ENCODE results near the gene SLC36A4.
"Not testable (repeated sequence)": the region's sequence is repeated elsewhere in the genome, so short reads cannot be mapped to it uniquely, and the experiment has no call there.

SLC36A4 gene

GRCh38 chr11:93197380-93198214 lies at the start of gene SLC36A4:
TSS of gene SLC36A4 (minus strand) at chr11:93197991. CDS start at chr11:93197832, 159 bp downstream.
- peak; percentile 92 for DNase-seq

GRCh38 chr11:93246790-93247189 lies 49.0 kb upstream of the SLC36A4 start:
- not testable (repeated sequence) for DNase-seq

GRCh38 chr11:93244018-93244417 lies 46.2 kb upstream of the SLC36A4 start:
- DNase-seq, result no peak

- DNase-seq, result no peak
Observed at GRCh38 chr11:93239966-93240365, 42.2 kb upstream of the SLC36A4 start.

GRCh38 chr11:93238956-93239355 lies 41.2 kb upstream of the SLC36A4 start:
- DNase-seq, result no peak

- no peak for DNase-seq
Observed at GRCh38 chr11:93236741-93237675, 39.2 kb upstream of the SLC36A4 start.

- peak; percentile 84 for DNase-seq
Observed at GRCh38 chr11:93234602-93235207, 36.9 kb upstream of the SLC36A4 start.

- no peak for DNase-seq
Observed at GRCh38 chr11:93229876-93230275, 32.1 kb upstream of the SLC36A4 start.

GRCh38 chr11:93225662-93226061 lies 27.9 kb upstream of the SLC36A4 start:
- DNase-seq, result peak; percentile 76

- peak; percentile 87 for DNase-seq
Observed at GRCh38 chr11:93221539-93221938, 23.7 kb upstream of the SLC36A4 start.

- no peak for DNase-seq
Observed at GRCh38 chr11:93220078-93220477, 22.3 kb upstream of the SLC36A4 start.

- DNase-seq, result peak; percentile 23
Observed at GRCh38 chr11:93219440-93219839, 21.6 kb upstream of the SLC36A4 start.

- peak; percentile 97 for DNase-seq
Observed at GRCh38 chr11:93216511-93217101, 18.8 kb upstream of the SLC36A4 start.

- no peak for DNase-seq
Observed at GRCh38 chr11:93213622-93214021, 15.8 kb upstream of the SLC36A4 start.

GRCh38 chr11:93212094-93212493 lies 14.3 kb upstream of the SLC36A4 start:
- DNase-seq, result no peak

GRCh38 chr11:93209466-93209865 lies 11.7 kb upstream of the SLC36A4 start:
- DNase-seq, result no peak

GRCh38 chr11:93208663-93209270 lies 11.0 kb upstream of the SLC36A4 start:
- DNase-seq, result no peak

- no peak for DNase-seq
Observed at GRCh38 chr11:93199616-93200015, 1.8 kb upstream of the SLC36A4 start.

GRCh38 chr11:93198215-93198845 lies 539 bp upstream of the SLC36A4 start:
- no peak for DNase-seq

- no peak for DNase-seq
Observed at GRCh38 chr11:93196816-93197379, 893 bp downstream of the SLC36A4 start.

- no peak for DNase-seq
Observed at GRCh38 chr11:93194673-93195291, 3.0 kb downstream of the SLC36A4 start.
